ENCODE data around the gene COL18A1. TPM values are rescaled to one million over a fixed set of nuclear protein-coding genes. Genes with fewer than 3 reads are reported as not detected.

COL18A1 gene
- total and polyA plus RNA-seq, 3 experiments from 2014 or later, result 1.9 to 4.7 (median 2.2) TPM

DNA sequence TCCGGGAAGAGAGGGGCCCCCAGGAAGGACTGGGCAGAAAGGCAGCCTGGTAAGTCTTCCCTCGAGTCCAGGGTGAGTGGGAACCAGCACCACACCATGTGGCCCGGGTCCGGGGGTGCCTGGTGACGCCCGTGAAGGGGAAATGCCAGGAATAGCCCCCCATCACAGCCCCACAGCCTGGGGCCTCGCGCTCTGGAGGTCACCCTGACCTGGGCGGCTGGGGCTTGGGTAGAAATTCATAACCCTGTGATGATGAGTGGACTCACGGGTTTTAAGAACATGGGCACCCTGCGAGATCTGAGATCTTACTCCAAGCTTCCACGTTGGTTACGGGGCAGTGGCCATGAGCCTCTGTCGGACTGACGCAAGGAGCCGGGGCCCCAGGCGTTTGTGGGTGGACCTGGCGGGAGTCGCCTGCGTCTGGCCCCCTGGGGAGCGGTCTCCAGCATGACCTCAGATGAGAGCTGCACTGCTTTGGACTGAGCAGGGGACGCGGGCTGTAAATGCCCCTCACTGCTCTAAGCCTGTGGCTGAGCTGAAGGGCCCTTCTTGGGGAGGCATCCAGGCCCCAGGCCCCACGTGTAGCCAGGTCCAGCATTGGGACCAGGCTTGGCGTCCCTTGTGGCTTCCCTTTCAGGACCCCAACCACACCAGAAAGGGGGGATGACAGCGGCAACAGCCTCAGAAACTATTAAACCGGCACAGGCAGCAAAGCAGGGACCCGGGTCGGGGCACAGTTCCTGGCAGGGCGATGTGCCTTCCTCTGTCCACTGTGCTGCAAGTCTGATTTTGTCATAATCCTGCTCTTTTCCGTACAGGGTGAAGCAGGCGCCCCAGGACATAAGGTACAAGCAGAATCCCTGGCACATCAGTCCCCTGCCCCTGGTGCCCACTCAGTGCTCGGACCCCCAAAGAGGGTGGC is 77.3 kb downstream of the COL18A1 start:
- H3K4me1 Mint-ChIP-seq, result peaks cover 32 to 48% (median 45%) of the 10 kb centered on the region in 3 donors

DNA sequence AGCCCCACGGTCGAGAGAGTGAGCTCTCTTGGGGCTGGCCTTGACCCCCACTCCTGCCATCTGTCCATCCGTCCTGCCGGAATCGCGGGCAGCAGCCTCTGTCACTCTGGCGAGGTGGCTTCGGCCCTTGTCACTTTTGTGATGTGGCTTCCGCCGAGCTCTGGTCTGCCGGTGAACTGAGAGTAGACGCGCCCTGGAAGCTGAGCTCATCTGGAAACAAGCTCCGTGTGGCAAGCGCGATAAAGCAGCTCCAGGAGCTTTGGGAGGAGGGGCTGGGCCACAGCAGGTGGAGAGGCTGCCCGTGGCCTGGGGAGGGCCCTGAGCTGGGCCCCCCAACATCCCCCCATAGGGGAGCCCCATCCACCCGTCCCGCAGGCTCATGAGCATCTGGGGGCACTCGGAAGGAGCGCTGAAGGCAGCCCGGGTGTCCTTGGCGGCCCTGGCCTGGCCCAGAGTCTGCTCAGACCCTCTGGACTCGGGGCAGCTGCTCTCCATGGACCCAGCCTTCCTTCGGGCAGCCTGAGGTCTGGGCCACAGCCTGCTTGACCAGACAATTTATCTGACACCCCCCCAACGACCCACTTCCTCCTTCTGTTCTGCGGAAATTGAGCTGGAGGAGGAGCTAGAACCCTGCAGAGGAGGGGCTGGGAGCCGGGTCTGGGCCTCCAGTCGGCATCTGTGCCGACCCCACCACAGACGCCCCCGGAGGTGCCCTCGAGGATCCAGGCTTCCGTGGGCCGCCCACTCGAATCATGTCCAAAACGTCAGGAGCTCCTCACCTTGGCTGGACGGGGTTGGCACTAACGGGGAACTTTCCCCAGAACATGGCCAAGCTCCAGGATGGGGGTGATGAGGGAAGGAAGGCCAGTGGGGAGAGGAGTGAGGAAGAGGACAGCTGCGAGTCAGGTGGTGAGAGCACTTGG is 78.2 kb downstream of the COL18A1 start:
- no peaks in the 10 kb centered on the region for H3K27me3 Mint-ChIP-seq
- peak overlapping the region; percentile 30 to 88 (median 77) for H3K4me3 Mint-ChIP-seq
- Histone ChIP-seq H3K27me3 (ENCODE audit: insufficient read depth, low read length, poor library complexity, severe bottlenecking) (no peaks in the 10 kb centered on the region), H3K36me3 (ENCODE audit: insufficient read depth, low read length) (no peaks in the 10 kb centered on the region), H3K9me3 (ENCODE audit: low read length) (no peaks in the 10 kb centered on the region), H3K27ac (ENCODE audit: low read depth, low read length) (no peak overlapping the region), H3K4me3 (ENCODE audit: low read length) (peak overlapping the region; percentile 52), H3K4me1 (ENCODE audit: insufficient read depth, low read length) (peaks cover 31% of the 10 kb centered on the region)
- POLR2A ChIA-PET, result interaction anchor here (0.6 to 1.1 kb wide), 2 partner anchors 109 to 195 kb away, joined by 3 read pairs; partner anchors contain the start of gene POFUT2
- CTCF ChIA-PET, result interaction anchor here (1.3 kb wide), 1 partner anchor 73 kb away, joined by 4 read pairs; no protein-coding TSS in a partner anchor
- H3K27ac Mint-ChIP-seq, result peak overlapping the region; percentile 30 to 92 (median 88)
- DNase-seq, result peak in 2 of 5 donors; percentile 48 to 64
- H3K9me3 Mint-ChIP-seq, result no peaks in the 10 kb centered on the region
- H3K4me1 Mint-ChIP-seq, result peaks cover 30 to 46% (median 41%) of the 10 kb centered on the region in 3 donors
- H3K36me3 Mint-ChIP-seq, result peaks cover 0 to 3% (median 0%) of the 10 kb centered on the region in 3 donors

More for the DNA sequence above, 77.3 kb downstream of the COL18A1 start:
- H3K27me3 ChIP-seq (ENCODE audit: insufficient read depth, low read length, poor library complexity, severe bottlenecking), result no peaks in the 10 kb centered on the region
- H3K4me1 ChIP-seq (ENCODE audit: insufficient read depth, low read length), result peaks cover 40% of the 10 kb centered on the region
- peak overlapping the region; percentile 52 for H3K4me3 ChIP-seq (ENCODE audit: low read length)
- CTCF ChIA-PET, result interaction anchor here (1.3 kb wide), 1 partner anchor 74 kb away, joined by 4 read pairs; no protein-coding TSS in a partner anchor
- H3K27ac ChIP-seq (ENCODE audit: low read depth, low read length), result no peak overlapping the region
- H3K9me3 Mint-ChIP-seq, result no peaks in the 10 kb centered on the region
- H3K4me3 Mint-ChIP-seq, result peak overlapping the region; percentile 30 to 88 (median 77)
- peak overlapping the region; percentile 30 to 92 (median 85) for H3K27ac Mint-ChIP-seq
- DNase-seq, result no peak
- POLR2A ChIA-PET, result interaction anchor here (0.6 to 1.1 kb wide), 2 partner anchors 110 to 194 kb away, joined by 3 read pairs; partner anchors contain the start of gene POFUT2
- no peaks in the 10 kb centered on the region for H3K36me3 ChIP-seq (ENCODE audit: insufficient read depth, low read length)
- H3K36me3 Mint-ChIP-seq, result peaks cover 0 to 3% (median 0%) of the 10 kb centered on the region in 3 donors
- H3K27me3 Mint-ChIP-seq, result no peaks in the 10 kb centered on the region
- H3K9me3 ChIP-seq (ENCODE audit: low read length), result no peaks in the 10 kb centered on the region

DNA sequence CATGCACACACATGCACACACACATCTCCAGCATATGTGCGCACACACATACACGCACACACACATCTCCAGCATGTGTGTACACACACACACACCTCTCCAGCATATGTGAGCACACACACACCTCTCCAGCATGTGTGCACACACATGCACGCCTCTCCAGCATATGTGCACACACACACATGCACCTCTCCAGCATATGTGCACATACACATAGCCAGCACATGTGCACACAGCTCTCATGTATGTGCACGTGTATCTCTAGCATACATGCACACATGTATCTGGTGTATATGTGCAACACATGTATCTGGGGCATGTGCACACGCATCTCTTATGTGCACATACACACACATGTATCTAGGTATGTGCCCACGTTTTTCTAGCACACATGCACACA is 79.4 kb downstream of the COL18A1 start:
- no peak for DNase-seq
- peak overlapping the region; percentile 19 to 74 (median 59) for H3K4me3 Mint-ChIP-seq
- Histone ChIP-seq H3K27ac (ENCODE audit: low read depth, low read length) (no peak overlapping the region), H3K27me3 (ENCODE audit: insufficient read depth, low read length, poor library complexity, severe bottlenecking) (no peaks in the 10 kb centered on the region), H3K9me3 (ENCODE audit: low read length) (no peaks in the 10 kb centered on the region), H3K36me3 (ENCODE audit: insufficient read depth, low read length) (no peaks in the 10 kb centered on the region), H3K4me3 (ENCODE audit: low read length) (no peak overlapping the region), H3K4me1 (ENCODE audit: insufficient read depth, low read length) (peaks cover 22% of the 10 kb centered on the region)
- ChIA-PET POLR2A (no interaction called here), CTCF (no interaction called here)
- no peaks in the 10 kb centered on the region for H3K9me3 Mint-ChIP-seq
- H3K27me3 Mint-ChIP-seq, result no peaks in the 10 kb centered on the region
- peak overlapping the region in 5 of 8 donors; percentile 12 to 79 (median 58) for H3K27ac Mint-ChIP-seq
- peaks cover 18 to 36% (median 29%) of the 10 kb centered on the region in 3 donors for H3K4me1 Mint-ChIP-seq
- H3K36me3 Mint-ChIP-seq, result peaks cover 0 to 3% (median 0%) of the 10 kb centered on the region in 3 donors

DNA sequence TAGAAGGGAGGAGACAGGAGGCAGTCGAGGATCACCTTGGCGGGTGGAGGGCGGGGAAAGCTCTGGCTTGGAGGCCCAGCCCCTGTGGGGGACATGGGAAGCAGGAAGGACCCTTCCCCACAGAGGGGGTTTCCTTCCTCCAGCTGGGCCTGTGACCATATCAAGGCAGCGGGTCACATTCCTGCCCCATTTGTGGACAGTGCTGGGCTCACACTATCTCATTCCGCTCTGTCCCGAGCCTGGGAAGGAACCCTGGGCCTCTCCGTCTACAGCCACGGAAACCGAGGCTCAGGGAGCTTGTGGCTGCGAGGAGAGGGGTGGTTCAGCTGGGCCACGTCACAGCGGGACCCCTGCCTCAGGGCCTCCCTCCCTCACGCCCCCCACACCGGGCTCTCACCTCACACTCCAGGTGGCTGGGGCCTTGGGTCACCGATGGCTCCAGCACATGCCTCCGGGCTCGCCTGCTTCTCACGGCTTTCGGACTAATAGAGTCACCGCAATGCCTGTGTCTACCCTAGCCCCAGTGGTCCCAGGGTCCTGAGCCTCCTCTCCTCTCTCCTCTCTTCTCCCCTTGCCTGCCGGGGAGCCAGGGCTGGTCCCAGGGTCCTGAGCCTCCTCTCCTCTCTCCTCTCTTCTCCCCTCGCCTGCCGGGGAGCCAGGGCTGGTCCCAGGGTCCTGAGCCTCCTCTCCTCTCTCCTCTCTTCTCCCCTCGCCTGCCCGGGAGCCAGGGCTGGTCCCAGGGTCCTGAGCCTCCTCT is 80.9 kb downstream of the COL18A1 start:
- no peak overlapping the region for H3K27ac Mint-ChIP-seq
- CTCF ChIA-PET, result no interaction called here

DNA sequence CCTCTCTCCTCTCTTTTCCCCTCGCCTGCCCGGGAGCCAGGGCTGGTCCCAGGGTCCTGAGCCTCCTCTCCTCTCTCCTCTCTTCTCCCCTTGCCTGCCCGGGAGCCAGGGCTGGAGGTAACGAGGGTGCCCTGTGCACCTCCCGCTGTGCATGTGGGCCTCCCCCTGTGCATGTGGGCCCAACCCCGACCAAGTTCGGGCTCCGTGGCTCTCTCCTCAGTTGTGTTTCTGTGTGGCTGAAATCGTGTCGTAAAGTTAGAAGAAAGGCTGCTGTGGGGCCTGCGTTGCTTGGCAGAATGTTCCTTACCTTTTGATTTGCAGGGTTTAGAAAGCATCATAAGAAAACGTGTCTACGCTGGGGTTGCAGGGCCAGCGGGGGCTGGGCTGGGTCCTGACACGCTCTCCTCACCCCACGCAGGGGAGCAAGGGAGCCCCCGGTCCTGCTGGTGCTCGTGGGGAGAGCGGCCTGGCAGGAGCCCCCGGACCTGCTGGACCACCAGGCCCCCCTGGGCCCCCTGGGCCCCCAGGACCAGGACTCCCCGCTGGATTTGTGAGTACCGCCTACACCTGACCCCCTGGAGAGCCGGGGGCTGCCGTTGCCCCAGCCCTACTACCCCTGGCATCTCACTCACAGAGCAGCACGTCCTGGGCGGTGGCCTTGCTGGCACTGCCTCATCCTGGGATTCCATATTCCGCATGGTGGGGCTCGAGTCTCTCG is 81.6 kb downstream of the COL18A1 start:
- no peak overlapping the region for H3K27ac ChIP-seq (ENCODE audit: low read depth, low read length)
- H3K4me1 ChIP-seq (ENCODE audit: insufficient read depth, low read length), result peaks cover 13% of the 10 kb centered on the region
- Mint-ChIP-seq H3K27me3 (no peaks in the 10 kb centered on the region), H3K36me3 (peaks cover 0 to 3% (median 0%) of the 10 kb centered on the region in 3 donors), H3K4me3 (peak overlapping the region in 1 of 7 donors; percentile 74), H3K4me1 (peaks cover 13 to 27% (median 25%) of the 10 kb centered on the region in 3 donors), H3K27ac (peak overlapping the region in 2 of 8 donors; percentile 7 to 17), H3K9me3 (no peaks in the 10 kb centered on the region)
- H3K27me3 ChIP-seq (ENCODE audit: insufficient read depth, low read length, poor library complexity, severe bottlenecking), result no peaks in the 10 kb centered on the region
- H3K9me3 ChIP-seq (ENCODE audit: low read length), result no peaks in the 10 kb centered on the region
- ChIA-PET POLR2A (no interaction called here), CTCF (no interaction called here)
- H3K4me3 ChIP-seq (ENCODE audit: low read length), result no peak overlapping the region
- DNase-seq, result no peak
- H3K36me3 ChIP-seq (ENCODE audit: insufficient read depth, low read length), result no peaks in the 10 kb centered on the region

More for the DNA sequence above, 80.9 kb downstream of the COL18A1 start:
- Mint-ChIP-seq H3K9me3 (no peaks in the 10 kb centered on the region), H3K36me3 (peaks cover 0 to 3% (median 0%) of the 10 kb centered on the region in 3 donors), H3K4me3 (peak overlapping the region in 1 of 7 donors; percentile 51), H3K4me1 (peaks cover 13 to 27% (median 25%) of the 10 kb centered on the region in 3 donors), H3K27me3 (no peaks in the 10 kb centered on the region)
- Histone ChIP-seq H3K27me3 (ENCODE audit: insufficient read depth, low read length, poor library complexity, severe bottlenecking) (no peaks in the 10 kb centered on the region), H3K4me1 (ENCODE audit: insufficient read depth, low read length) (peaks cover 13% of the 10 kb centered on the region), H3K36me3 (ENCODE audit: insufficient read depth, low read length) (no peaks in the 10 kb centered on the region), H3K27ac (ENCODE audit: low read depth, low read length) (no peak overlapping the region), H3K4me3 (ENCODE audit: low read length) (no peak overlapping the region), H3K9me3 (ENCODE audit: low read length) (no peaks in the 10 kb centered on the region)
- no peak for DNase-seq
- POLR2A ChIA-PET, result no interaction called here

DNA sequence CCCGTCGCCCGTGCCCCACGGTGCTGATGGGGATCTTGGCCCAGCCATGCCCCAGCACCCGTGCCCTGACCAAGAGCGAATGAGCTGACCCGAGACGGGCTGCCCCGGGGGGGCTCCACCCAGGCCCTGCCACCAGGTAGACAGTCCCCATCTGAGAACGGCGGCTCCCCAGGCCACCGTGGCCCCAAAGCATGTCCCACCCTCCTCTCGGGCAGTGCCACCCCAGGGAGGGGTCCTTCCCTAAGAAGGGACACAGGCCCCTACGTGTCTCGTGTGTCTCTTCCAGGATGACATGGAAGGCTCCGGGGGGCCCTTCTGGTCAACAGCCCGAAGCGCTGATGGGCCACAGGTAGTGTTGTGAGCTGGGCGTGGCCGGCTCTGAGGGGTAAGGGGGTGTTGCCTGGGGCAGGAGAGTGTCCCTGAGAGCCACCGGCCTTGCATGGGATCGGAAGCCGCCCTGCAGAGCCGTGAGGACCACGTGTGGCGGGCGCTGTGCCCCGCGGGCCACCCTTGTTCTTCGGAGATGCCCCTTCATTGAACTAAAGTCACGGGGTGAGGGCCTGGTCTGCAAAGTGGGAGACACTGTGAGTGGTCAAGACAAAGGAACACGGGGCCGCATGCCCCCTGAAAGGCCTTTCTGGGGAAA is 82.3 kb downstream of the COL18A1 start:
- ChIA-PET POLR2A (no interaction called here), CTCF (no interaction called here)
- Mint-ChIP-seq H3K4me3 (no peak overlapping the region), H3K27ac (no peak overlapping the region), H3K4me1 (peaks cover 13 to 24% (median 24%) of the 10 kb centered on the region in 3 donors), H3K36me3 (peaks cover 0 to 3% (median 0%) of the 10 kb centered on the region in 3 donors), H3K27me3 (no peaks in the 10 kb centered on the region), H3K9me3 (no peaks in the 10 kb centered on the region)
- peaks cover 11% of the 10 kb centered on the region for H3K4me1 ChIP-seq (ENCODE audit: insufficient read depth, low read length)
- no peak overlapping the region for H3K4me3 ChIP-seq (ENCODE audit: low read length)
- no peak overlapping the region for H3K27ac ChIP-seq (ENCODE audit: low read depth, low read length)
- no peak for DNase-seq
- H3K36me3 ChIP-seq (ENCODE audit: insufficient read depth, low read length), result no peaks in the 10 kb centered on the region
- H3K9me3 ChIP-seq (ENCODE audit: low read length), result no peaks in the 10 kb centered on the region
- no peaks in the 10 kb centered on the region for H3K27me3 ChIP-seq (ENCODE audit: insufficient read depth, low read length, poor library complexity, severe bottlenecking)

Measured in CD8-positive, alpha-beta memory T cell (primary cell).